Glutamatergic neuron (in vitro differentiated cells): ENCODE results near the gene IQSEC3. TPM values are rescaled to one million over a fixed set of nuclear protein-coding genes. Genes with fewer than 3 reads are reported as not detected.

Experiments used
- DNase-seq: peaks from one replicate; pipeline ENCODE4 v3.0.0; 2022
- H3K27ac Mint-ChIP-seq: one replicate; pipeline ENCODE4 v1.8.0; 2020; ENCODE audit warnings: mild to moderate bottlenecking, mixed read lengths, inconsistent platforms; ENCODE audit not compliant: unreplicated experiment
- H3K27me3 Mint-ChIP-seq: one replicate; pipeline ENCODE4 v1.8.0; 2020; ENCODE audit warnings: mild to moderate bottlenecking, moderate library complexity, mixed read lengths, inconsistent platforms; ENCODE audit not compliant: unreplicated experiment
- H3K36me3 Mint-ChIP-seq: one replicate; pipeline ENCODE4 v1.8.0; 2020; ENCODE audit warnings: mild to moderate bottlenecking, mixed read lengths, inconsistent platforms; ENCODE audit not compliant: unreplicated experiment
- H3K4me1 Mint-ChIP-seq: one replicate; pipeline ENCODE4 v1.8.0; 2020; ENCODE audit warnings: mild to moderate bottlenecking, low read depth, mixed read lengths, inconsistent platforms; ENCODE audit not compliant: unreplicated experiment
- H3K4me3 Mint-ChIP-seq: one replicate; pipeline ENCODE4 v1.8.0; 2020; ENCODE audit warnings: mild to moderate bottlenecking, mixed read lengths, inconsistent platforms; ENCODE audit not compliant: unreplicated experiment
- H3K9me3 Mint-ChIP-seq: one replicate; pipeline ENCODE4 v1.8.0; 2020; ENCODE audit warnings: mild to moderate bottlenecking, moderate library complexity, mixed read lengths, inconsistent platforms; ENCODE audit not compliant: unreplicated experiment
- CTCF ChIP-seq: fragments of 200-600 bp; sonication (generic); IDR thresholded peaks from one replicate; pipeline ENCODE4 v1.5.0; 2021; ENCODE audit not compliant: partially characterized antibody, unreplicated experiment
- total RNA-seq: library from RNA; stranded (reverse); fragmentation: NEBNext Ultra II Directional; extraction: Animal tissue kit (Norgen Biotek cat#: 25700); gene quantifications from one replicate; pipeline ENCODE4 v1.2.1, GENCODE V29; 2021; ENCODE audit not compliant: unreplicated experiment

IQSEC3 gene
- total RNA-seq, 1 donor from 2014 or later: 41.4 TPM

- peak; percentile 66 for DNase-seq
- peak overlapping the region; percentile 79 for H3K4me3 Mint-ChIP-seq
- peaks cover 27% of the 10 kb centered on the region for H3K27me3 Mint-ChIP-seq
- H3K4me1 Mint-ChIP-seq: peaks cover 58% of the 10 kb centered on the region
- TF ChIP-seq CTCF: no peak
- H3K36me3 Mint-ChIP-seq: no peaks in the 10 kb centered on the region
- H3K9me3 Mint-ChIP-seq: peaks cover 13% of the 10 kb centered on the region
- H3K27ac Mint-ChIP-seq: peak overlapping the region; percentile 96
These were observed 106.2 kb downstream of the IQSEC3 start for GRCh38 chr12:172732-173161.

- Mint-ChIP-seq H3K4me3 (peak overlapping the region; percentile 57), H3K27me3 (peaks cover 38% of the 10 kb centered on the region), H3K9me3 (peaks cover 17% of the 10 kb centered on the region), H3K27ac (peak overlapping the region; percentile 96), H3K4me1 (peaks cover 63% of the 10 kb centered on the region), H3K36me3 (no peaks in the 10 kb centered on the region)
- TF ChIP-seq CTCF: no peak
- DNase-seq: no peak
These were observed 107.6 kb downstream of the IQSEC3 start for GRCh38 chr12:174124-174523.

GRCh38 chr12:174596-174995, 108.0 kb downstream of the IQSEC3 start:
- Mint-ChIP-seq H3K36me3 (no peaks in the 10 kb centered on the region), H3K4me3 (no peak overlapping the region), H3K9me3 (peaks cover 15% of the 10 kb centered on the region), H3K27ac (no peak overlapping the region), H3K4me1 (peaks cover 59% of the 10 kb centered on the region), H3K27me3 (peaks cover 34% of the 10 kb centered on the region)
- no peak for TF ChIP-seq CTCF
- no peak for DNase-seq

GRCh38 chr12:175250-175649, 108.7 kb downstream of the IQSEC3 start:
- Mint-ChIP-seq H3K9me3 (peaks cover 21% of the 10 kb centered on the region), H3K4me3 (no peak overlapping the region), H3K36me3 (peaks cover 2% of the 10 kb centered on the region), H3K27me3 (peaks cover 34% of the 10 kb centered on the region), H3K27ac (peak overlapping the region; percentile 98), H3K4me1 (peaks cover 59% of the 10 kb centered on the region)
- DNase-seq: no peak
- TF ChIP-seq CTCF: no peak

GRCh38 chr12:175759-176158, 109.2 kb downstream of the IQSEC3 start:
- Mint-ChIP-seq H3K36me3 (peaks cover 4% of the 10 kb centered on the region), H3K4me1 (peaks cover 61% of the 10 kb centered on the region), H3K4me3 (no peak overlapping the region), H3K27me3 (peaks cover 34% of the 10 kb centered on the region), H3K27ac (peak overlapping the region; percentile 98), H3K9me3 (peaks cover 21% of the 10 kb centered on the region)
- TF ChIP-seq CTCF: no peak
- no peak for DNase-seq
